Posterior cingulate gyrus (tissue), 11 donors: ENCODE data around the gene COL23A1.
"Not testable (repeated sequence)": the region's sequence is repeated elsewhere in the genome, so short reads cannot be mapped to it uniquely, and the experiment has no call there.

Experiments
- DNase-seq, 10 donors: peaks; one replicate each; pipeline versions ENCODE4 v3.0.0 to v3.0.0-alpha.2; 2020 to 2021; ENCODE audit warnings: mixed read lengths in 3 of 10
- intact Hi-C: fragments of 100-400 bp; cut with DNase I; formaldehyde crosslinking; loops from one replicate; pipeline ENCODE4 v1.15.1; 2023

Gene COL23A1

GRCh38 chr5:178274781-178275537 is 315.2 kb downstream of the COL23A1 start:
- DNase-seq, result peak in 1 of 10 donors; percentile 67
- intact Hi-C loops, result no loop called here

DNA sequence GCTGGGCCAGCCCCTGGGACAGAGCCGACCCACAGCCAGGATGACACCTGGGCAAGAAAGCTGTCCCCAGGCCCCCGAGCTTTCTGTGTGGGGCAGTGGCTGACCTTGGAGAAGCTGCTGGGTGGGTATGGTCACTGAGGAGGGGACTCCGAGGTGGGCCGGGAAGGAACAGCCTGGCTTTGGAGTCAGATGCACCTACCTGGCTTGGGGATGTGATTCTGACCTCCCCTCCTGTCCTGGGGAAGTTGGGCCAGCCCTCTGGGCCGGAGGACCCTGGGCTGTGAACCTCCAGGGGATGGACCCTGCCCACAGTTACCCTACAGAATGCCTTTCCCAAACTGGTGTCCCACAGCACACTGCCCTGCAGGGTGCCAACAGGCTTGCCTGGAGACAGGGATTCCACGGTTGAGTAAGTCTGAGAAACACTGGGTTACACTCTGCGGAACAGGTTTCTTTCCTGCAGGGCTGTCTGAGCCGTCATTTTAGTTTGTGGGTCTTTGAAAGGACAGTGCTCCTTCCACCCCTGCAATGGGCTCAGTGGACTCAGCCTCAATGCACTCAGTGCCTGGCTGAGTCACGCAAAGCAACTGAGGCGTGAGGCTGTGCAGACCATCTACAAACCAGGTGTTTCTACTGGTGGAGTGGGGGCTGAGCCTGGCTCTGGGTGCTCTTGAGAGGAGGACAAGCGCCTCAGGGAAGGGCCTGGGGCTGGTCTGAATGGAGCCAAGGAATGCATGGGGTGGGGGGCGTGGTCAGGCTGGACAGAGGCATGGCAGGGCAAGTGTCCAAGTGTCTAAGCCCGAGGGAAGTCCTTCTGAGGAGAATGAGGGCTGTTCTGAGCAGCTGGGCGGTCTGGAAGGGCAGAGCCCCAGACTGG is 316.3 kb downstream of the COL23A1 start:
- intact Hi-C loops, result no loop called here
- no peak for DNase-seq

GRCh38 chr5:178273041-178273440 is 317.2 kb downstream of the COL23A1 start:
- intact Hi-C loops, result no loop called here
- DNase-seq, result no peak

GRCh38 chr5:178272591-178272990 is 317.6 kb downstream of the COL23A1 start:
- intact Hi-C loops, result no loop called here
- DNase-seq, result no peak

DNA sequence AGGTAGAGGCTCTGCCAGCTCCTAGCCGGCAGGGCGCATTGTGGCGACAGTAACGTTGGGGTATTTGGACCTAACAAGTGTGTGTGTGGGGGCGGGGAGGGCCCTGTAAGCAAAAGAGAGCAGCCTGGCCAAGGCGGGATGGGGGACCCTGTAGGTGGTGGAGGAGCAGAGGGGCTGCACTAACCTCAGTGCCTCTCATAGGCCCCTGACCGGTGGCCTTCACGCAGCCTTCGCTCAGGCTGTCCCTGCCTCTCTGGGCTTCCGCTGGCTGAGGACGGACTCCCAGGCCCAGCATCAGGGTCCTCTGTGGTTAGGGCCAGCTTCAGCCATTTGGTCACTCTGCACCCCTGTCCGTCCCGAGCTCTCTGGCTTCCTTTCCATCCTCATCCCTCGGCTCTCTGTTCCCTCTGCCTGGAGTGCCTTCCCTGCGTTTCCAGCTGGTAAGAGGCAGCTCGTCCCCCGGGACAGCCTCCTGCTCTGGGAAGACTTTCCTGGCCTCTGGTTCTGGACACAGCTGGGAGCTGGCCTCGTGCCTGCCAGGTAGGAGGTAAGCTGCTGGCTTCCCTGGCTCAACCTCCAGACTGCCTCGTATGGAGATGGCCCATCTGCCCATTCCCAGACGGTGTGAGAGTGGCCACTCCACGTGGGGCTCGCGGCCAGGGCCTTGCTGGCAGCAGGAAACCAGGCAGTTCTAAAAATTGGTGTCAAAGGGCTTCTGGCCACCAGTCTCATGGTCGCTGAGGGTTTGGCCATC is 318.3 kb downstream of the COL23A1 start:
- intact Hi-C loops, result no loop called here
- no peak for DNase-seq

GRCh38 chr5:178271231-178271630 is 319.0 kb downstream of the COL23A1 start:
- intact Hi-C loops, result no loop called here

GRCh38 chr5:178269499-178269898 is 320.7 kb downstream of the COL23A1 start:
- DNase-seq, result no peak
- intact Hi-C loops, result no loop called here

More at GRCh38 chr5:178271231-178271630, 319.0 kb downstream of the COL23A1 start:
- no peak for DNase-seq

- DNase-seq, result peak in 1 of 10 donors; percentile 63
- intact Hi-C loops, result no loop called here
These were observed 322.3 kb downstream of the COL23A1 start for GRCh38 chr5:178267876-178268275.

DNA sequence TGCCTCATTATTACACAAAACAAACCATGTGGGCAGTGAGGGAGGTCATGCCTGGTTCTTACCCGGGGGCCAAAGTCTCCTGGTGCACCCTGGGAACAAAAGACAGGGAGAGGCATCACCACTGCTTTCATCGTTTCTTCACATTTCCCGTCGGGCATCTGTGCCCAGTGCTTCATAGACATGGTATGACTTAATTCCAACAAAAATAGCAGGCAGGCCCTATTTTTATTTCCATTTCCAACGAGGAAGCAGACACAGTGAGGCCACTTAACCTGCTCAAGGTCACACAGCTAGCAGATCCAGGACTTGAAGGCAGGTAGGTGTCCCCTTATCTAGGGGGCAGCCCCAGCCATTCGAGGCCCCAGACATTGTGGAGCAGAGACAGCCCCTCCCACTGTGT is 322.9 kb downstream of the COL23A1 start:
- no peak for DNase-seq
- intact Hi-C loops, result no loop called here

DNA sequence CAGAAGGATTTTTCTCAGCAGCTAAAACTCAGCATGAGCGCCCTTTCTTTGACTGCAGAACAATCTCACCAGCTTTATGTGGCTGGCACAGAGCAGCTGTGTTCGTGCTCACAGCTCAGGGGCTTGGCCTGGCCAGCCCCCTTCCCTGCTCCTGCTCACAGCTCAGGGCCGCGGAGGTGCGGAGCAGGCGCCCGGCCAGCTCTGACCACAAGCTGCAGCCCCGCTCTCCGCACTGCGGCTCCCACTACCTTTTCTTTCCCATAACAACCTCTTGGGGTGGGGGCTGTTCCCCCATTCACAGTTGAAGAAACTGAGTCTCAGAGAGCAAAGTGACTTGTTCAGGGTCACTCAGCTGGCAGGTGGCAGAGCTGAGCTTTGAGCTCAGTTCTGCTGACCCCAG is 323.6 kb downstream of the COL23A1 start:
- intact Hi-C loops, result no loop called here
- peak in 1 of 10 donors; percentile 63 for DNase-seq

DNA sequence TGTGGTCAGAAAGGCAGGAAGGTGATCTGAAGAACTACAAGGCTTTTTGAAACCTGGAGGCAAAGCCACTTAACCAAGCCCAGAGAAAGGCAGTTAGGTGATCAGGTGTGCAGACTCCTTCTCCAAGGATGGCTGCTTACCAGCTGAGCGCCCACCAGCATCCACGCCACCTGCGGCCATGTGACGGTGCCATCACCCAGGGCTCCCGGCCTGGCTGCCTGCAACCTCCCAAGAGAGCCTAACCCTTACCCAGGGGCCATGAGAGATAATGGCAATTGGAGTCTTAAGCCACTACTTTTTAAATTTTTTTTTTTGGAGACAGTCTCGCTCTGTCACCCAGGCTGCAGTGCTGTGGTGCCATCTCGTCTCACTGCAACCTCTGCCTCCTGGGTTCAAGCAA is 324.4 kb downstream of the COL23A1 start:
- intact Hi-C loops, result no loop called here
- peak in 1 of 10 donors; percentile 33 for DNase-seq

- intact Hi-C loops, result no loop called here
- no peak for DNase-seq
These were observed 326.1 kb downstream of the COL23A1 start for GRCh38 chr5:178264044-178264443.

GRCh38 chr5:178261666-178262600 is 328.3 kb downstream of the COL23A1 start:
- intact Hi-C loops, result no loop called here
- DNase-seq, result peak in 2 of 10 donors; percentile 31 to 78

DNA sequence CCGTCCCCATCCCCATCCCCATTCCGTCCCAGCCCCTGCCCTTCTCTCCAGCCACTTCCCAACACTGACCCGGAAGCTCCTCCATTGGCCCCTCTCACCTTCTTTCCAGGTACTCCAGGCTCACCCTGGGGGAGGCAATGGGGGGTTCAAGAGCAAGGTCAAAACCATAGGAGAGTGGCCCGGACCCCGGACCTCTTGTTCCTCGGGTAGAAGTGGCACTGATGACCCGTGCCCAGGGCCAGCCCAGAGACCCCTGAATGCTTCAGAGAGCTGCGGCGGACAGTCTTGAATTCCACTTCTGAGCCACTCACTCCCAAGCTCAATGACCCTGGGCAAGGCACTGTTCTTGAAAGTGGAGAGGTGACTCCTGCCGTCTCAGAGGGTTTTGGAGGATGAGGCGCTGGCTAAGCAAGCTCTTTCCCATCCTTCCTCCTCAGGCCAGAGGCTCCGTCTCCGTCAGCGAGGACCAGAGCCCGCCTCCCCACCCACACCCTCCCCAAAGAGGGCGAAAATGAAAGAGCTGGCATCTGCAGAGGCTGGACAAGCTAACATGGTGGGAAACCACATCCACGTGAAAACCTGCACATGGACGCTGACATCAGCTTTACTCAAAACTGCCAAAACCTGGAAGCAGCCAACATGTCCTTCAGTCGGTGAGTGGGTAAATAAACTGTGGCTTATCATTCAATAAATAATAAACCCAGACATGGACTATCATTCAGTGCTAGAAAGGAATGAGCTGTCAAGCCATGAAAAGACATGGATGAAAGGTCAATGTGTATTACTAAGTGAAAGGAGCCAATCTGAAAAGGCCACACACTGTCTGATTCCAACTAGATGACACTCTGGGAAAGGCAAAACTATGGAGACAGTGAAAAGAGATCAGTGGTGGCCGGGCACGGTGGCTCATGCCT is 330.3 kb downstream of the COL23A1 start:
- peak in 2 of 10 donors; percentile 63 to 75 for DNase-seq
- intact Hi-C loops, result no loop called here

GRCh38 chr5:178257650-178258049 is 332.5 kb downstream of the COL23A1 start:
- peak in 1 of 10 donors; percentile 55 for DNase-seq
- intact Hi-C loops, result no loop called here

GRCh38 chr5:178256746-178257145 is 333.4 kb downstream of the COL23A1 start:
- intact Hi-C loops, result no loop called here
- no peak for DNase-seq

DNA sequence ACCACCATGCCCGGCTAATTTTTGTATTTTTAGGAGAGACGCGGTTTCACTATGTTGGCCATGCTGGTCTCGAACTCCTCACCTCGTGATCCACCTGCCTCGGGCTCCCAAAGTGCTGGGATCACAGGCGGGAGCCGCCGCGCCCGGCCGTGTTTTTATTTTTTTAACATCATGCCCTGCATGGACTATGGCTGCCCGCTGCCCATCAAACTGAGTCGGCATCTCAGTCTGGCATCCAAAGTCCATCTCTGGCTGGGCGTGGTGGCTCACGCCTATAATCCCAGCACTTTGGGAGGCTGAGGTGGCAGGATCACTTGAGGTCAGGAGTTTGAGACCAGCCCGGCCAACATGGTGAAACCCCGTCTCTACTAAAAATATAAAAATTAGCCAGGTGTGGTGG is 336.6 kb downstream of the COL23A1 start:
- intact Hi-C loops, DNase-seq: not testable (repeated sequence)

DNA sequence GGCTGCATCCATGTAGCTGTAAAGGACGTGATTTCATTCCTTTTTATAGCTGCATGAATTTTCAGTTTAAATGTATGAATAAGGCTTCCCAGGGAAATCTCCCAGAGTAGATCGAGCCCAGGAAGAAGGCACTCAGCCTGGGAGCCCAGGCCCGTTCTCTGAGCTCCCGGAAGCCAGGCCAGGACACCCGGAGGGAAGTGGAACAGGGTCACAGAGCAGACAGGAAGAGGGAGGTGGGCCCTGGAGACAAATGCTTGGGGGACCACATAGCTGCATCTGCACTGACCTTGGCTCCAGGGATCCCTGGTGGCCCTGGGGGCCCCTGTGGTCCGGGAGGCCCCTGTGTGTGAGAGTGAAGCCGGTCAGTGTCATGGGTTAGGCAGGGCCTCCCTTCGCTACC is 337.9 kb downstream of the COL23A1 start:
- no peak for DNase-seq
- intact Hi-C loops, result loop anchor here (1.0 kb wide), 1 partner anchor 12 kb away; no protein-coding TSS in a partner anchor

DNA sequence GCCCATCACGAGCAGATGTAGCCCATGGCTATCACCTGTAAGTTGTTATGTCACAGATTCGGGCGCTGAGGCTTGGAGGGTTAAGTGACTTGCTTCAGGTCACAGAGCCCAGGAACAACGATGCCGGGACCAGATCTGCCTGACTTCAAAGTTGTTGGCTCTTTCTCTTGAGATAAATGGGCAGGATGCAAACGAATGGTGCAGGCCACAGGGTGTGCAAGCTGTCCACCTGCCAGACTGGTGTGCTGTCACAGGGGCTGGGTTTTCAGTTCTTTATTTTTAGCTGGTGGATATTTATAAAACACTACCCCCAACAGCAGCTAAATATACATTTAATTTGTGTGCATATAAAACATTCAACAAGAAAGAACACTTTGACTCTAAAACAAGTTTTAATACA is 339.9 kb downstream of the COL23A1 start:
- intact Hi-C loops, result no loop called here
- no peak for DNase-seq
